Measurements from ENCODE around the gene CYP1A2.
"Not testable (repeated sequence)": the region's sequence is repeated elsewhere in the genome, so short reads cannot be mapped to it uniquely, and the experiment has no call there.

Gene CYP1A2

GRCh38 chr15:74776821-74777768, 28.4 kb downstream of the CYP1A2 start:
- peak; percentile 45 for DNase-seq (ENCODE audit: low read depth)

GRCh38 chr15:74777769-74778598, 29.3 kb downstream of the CYP1A2 start:
- no peak for DNase-seq (ENCODE audit: low read depth)

- DNase-seq (ENCODE audit: low read depth) = no peak
Measured at GRCh38 chr15:74778599-74778970, 29.9 kb downstream of the CYP1A2 start.

GRCh38 chr15:74779162-74779648, 30.6 kb downstream of the CYP1A2 start:
- DNase-seq (ENCODE audit: low read depth) = no peak

- no peak for DNase-seq (ENCODE audit: low read depth)
Measured at GRCh38 chr15:74780523-74781430, 32.1 kb downstream of the CYP1A2 start.

- DNase-seq (ENCODE audit: low read depth) = peak; percentile 80
Measured at GRCh38 chr15:74781431-74782258, 33.0 kb downstream of the CYP1A2 start, which contains the start of gene CSK. Gene CSK (plus strand): TSS chr15:74782080. CDS start chr15:74798298, 16,218 bp downstream.

GRCh38 chr15:74782259-74783071, 33.8 kb downstream of the CYP1A2 start:
- peak; percentile 57 for DNase-seq (ENCODE audit: low read depth)

- no peak for DNase-seq (ENCODE audit: low read depth)
Measured at GRCh38 chr15:74783072-74783807, 34.6 kb downstream of the CYP1A2 start.

- DNase-seq (ENCODE audit: low read depth) = no peak
Measured at GRCh38 chr15:74783808-74784175, 35.1 kb downstream of the CYP1A2 start.

- no peak for DNase-seq (ENCODE audit: low read depth)
Measured at GRCh38 chr15:74784426-74785193, 36.0 kb downstream of the CYP1A2 start.

GRCh38 chr15:74785194-74786032, 36.8 kb downstream of the CYP1A2 start:
- no peak for DNase-seq (ENCODE audit: low read depth)

GRCh38 chr15:74786081-74786480, 37.4 kb downstream of the CYP1A2 start:
- DNase-seq (ENCODE audit: low read depth) = not testable (repeated sequence)

GRCh38 chr15:74786551-74787165, 38.0 kb downstream of the CYP1A2 start:
- no peak for DNase-seq (ENCODE audit: low read depth)

- DNase-seq (ENCODE audit: low read depth) = peak; percentile 83
Measured at GRCh38 chr15:74787251-74788041, 38.8 kb downstream of the CYP1A2 start.

GRCh38 chr15:74788042-74788682, 39.5 kb downstream of the CYP1A2 start:
- no peak for DNase-seq (ENCODE audit: low read depth)

Data from activated T-helper 1 cell treated with Interleukin-2 at 50 U/mL for 16 hours (primary cell).